HS-5 (cell line): ENCODE measurements around the gene RNU7-1.
"Not testable (repeated sequence)": the region's sequence is repeated elsewhere in the genome, so short reads cannot be mapped to it uniquely, and the experiment has no call there.

Experiments
- DNase-seq: peaks from one replicate; pipeline ENCODE4 v3.0.0-alpha.2; 2012; ENCODE audit warnings: low read depth

The RNU7-1 gene

GRCh38 chr12:6943722-6944380 lies at the start of gene RNU7-1, which contains the start of gene C12orf57:
RNU7-1 (plus strand) TSS chr12:6943816.
C12orf57 (plus strand) TSS chr12:6944022; CDS start chr12:6944122, 100 bp downstream.
- peak; percentile 90 for DNase-seq

GRCh38 chr12:6894321-6894720 lies 49.3 kb upstream of the RNU7-1 start:
- no peak for DNase-seq

- no peak for DNase-seq
These were observed 46.7 kb upstream of the RNU7-1 start for GRCh38 chr12:6896846-6897435.

- no peak for DNase-seq
These were observed 44.2 kb upstream of the RNU7-1 start for GRCh38 chr12:6899427-6899826.

GRCh38 chr12:6899837-6900519 lies 43.6 kb upstream of the RNU7-1 start:
- no peak for DNase-seq

GRCh38 chr12:6902448-6902847 lies 41.2 kb upstream of the RNU7-1 start:
- no peak for DNase-seq

GRCh38 chr12:6903722-6904121 lies 39.9 kb upstream of the RNU7-1 start:
- DNase-seq = no peak

- peak; percentile 78 for DNase-seq
These were observed 39.0 kb upstream of the RNU7-1 start, which contains the start of gene LRRC23 for GRCh38 chr12:6904280-6905276. LRRC23 (plus strand) TSS chr12:6904822; CDS start chr12:6905634, 812 bp downstream.

GRCh38 chr12:6905414-6906040 lies 38.1 kb upstream of the RNU7-1 start:
- DNase-seq = no peak

GRCh38 chr12:6908141-6908540 lies 35.5 kb upstream of the RNU7-1 start:
- not testable (repeated sequence) for DNase-seq

GRCh38 chr12:6909421-6910145 lies 34.0 kb upstream of the RNU7-1 start:
- no peak for DNase-seq

GRCh38 chr12:6912164-6912935 lies 31.3 kb upstream of the RNU7-1 start:
- no peak for DNase-seq

- DNase-seq = no peak
These were observed 29.2 kb upstream of the RNU7-1 start, which contains the start of gene ENO2 for GRCh38 chr12:6914246-6914946. ENO2 (plus strand) TSS chr12:6914580; CDS start chr12:6915833, 1,253 bp downstream.

GRCh38 chr12:6914947-6915788 lies 28.4 kb upstream of the RNU7-1 start:
- DNase-seq = no peak

GRCh38 chr12:6915789-6916285 lies 27.8 kb upstream of the RNU7-1 start:
- no peak for DNase-seq

- no peak for DNase-seq
These were observed 27.0 kb upstream of the RNU7-1 start for GRCh38 chr12:6916426-6917200.
